ENCODE data around the gene LSM6.

The LSM6 gene

GRCh38 chr4:146175541-146176453 lies at the start of gene LSM6:
Gene LSM6, plus strand, starts transcription at chr4:146175718. Its CDS starts 7,204 bp downstream, at chr4:146182922.
- DNase-seq = peak; percentile 58

- DNase-seq = no peak
Measured at GRCh38 chr4:146132445-146132844, 43.1 kb upstream of the LSM6 start.

- no peak for DNase-seq
Measured at GRCh38 chr4:146134761-146135445, 40.6 kb upstream of the LSM6 start.

GRCh38 chr4:146135941-146136340 lies 39.6 kb upstream of the LSM6 start:
- DNase-seq = no peak

- no peak for DNase-seq
Measured at GRCh38 chr4:146142768-146143167, 32.8 kb upstream of the LSM6 start.

- DNase-seq = no peak
Measured at GRCh38 chr4:146143888-146144287, 31.6 kb upstream of the LSM6 start.

GRCh38 chr4:146146918-146147317 lies 28.6 kb upstream of the LSM6 start:
- no peak for DNase-seq

GRCh38 chr4:146148021-146148420 lies 27.5 kb upstream of the LSM6 start:
- no peak for DNase-seq

GRCh38 chr4:146154057-146154456 lies 21.5 kb upstream of the LSM6 start:
- no peak for DNase-seq

GRCh38 chr4:146155152-146155724 lies 20.3 kb upstream of the LSM6 start:
- no peak for DNase-seq

- no peak for DNase-seq
Measured at GRCh38 chr4:146158036-146158745, 17.3 kb upstream of the LSM6 start.

- DNase-seq = no peak
Measured at GRCh38 chr4:146159384-146160058, 16.0 kb upstream of the LSM6 start.

- no peak for DNase-seq
Measured at GRCh38 chr4:146161243-146161642, 14.3 kb upstream of the LSM6 start.

GRCh38 chr4:146165221-146165620 lies 10.3 kb upstream of the LSM6 start:
- DNase-seq = no peak

GRCh38 chr4:146165840-146166239 lies 9.7 kb upstream of the LSM6 start:
- no peak for DNase-seq

- DNase-seq = no peak
Measured at GRCh38 chr4:146170149-146170548, 5.4 kb upstream of the LSM6 start.

- no peak for DNase-seq
Measured at GRCh38 chr4:146176891-146177290, 1.4 kb downstream of the LSM6 start.

GRCh38 chr4:146178126-146178525 lies 2.6 kb downstream of the LSM6 start:
- no peak for DNase-seq

- DNase-seq = no peak
Measured at GRCh38 chr4:146179784-146180370, 4.4 kb downstream of the LSM6 start.

GRCh38 chr4:146182443-146182842 lies 6.9 kb downstream of the LSM6 start:
- no peak for DNase-seq

- no peak for DNase-seq
Measured at GRCh38 chr4:146183209-146183608, 7.7 kb downstream of the LSM6 start.

- DNase-seq = no peak
Measured at GRCh38 chr4:146186041-146186440, 10.5 kb downstream of the LSM6 start.

Data from NK-92 treated with Interleukin-12 subunit alpha and Interleukin-12 subunit beta, amount 100 ng/mL, for 24 hours (cell line).